ENCODE results near the gene ZNF830.

The ZNF830 gene

DNA sequence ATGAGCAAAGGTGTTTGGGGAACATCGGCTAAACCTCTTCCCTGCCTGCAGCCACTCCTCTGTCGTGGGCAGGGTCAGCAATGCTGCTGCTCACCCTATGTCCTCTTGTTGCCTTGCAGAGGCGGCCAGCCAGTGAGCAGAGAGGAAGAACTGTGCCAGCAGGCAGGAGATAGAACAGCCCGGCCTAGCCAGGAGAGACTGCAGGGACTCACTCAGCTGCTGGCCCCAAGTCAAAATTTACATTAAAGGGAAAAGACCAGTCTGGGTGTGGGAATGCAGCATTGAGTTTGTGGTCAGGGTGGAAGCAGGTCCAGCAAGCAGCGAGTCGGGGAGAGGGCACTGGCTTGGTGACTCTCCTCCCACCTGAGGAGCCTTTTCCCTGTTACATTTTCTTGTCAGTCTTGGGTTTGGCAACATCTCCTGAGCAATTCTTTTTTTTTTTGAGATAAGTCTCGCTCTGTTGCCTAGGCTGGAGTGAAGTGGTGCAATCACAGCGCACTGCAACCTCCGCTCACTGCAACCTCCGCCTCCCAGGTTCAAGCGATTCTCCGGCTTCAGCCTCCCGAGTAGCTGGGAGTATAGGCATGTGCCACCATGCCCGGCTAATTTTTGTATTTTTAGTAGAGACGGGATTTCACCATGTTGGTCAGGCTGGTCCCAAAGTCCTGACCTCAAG, 41.7 kb downstream of the ZNF830 start:
- TF ChIP-seq GATA2 (IDR thresholded peaks at IDR 0.05; ENCODE audit: low read depth, low read length) (no peak), GATA3 (IDR thresholded peaks at IDR 0.05; ENCODE audit: low read depth, low read length) (no peak)

DNA sequence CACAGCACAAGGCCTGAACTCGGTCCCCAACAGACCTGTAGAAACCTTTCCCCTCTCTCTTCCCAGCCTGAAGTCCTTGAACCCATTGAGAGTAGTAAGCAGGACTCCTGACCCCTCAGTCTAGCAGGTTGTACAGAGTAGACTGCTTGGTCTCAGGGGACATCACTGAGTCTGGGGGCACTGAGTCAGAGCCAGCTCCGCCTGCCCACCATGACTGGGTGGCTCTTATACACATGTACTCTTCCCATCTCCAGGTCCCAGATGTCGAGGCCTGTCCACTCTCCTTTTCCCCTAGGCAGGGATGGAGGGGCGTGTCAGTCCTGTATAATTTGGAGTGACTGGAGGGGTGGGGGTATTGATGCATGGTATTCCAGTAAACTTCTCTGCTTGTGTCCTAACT, 42.4 kb downstream of the ZNF830 start:
- TF ChIP-seq GATA3 (IDR thresholded peaks at IDR 0.05; ENCODE audit: low read depth, low read length) (no peak), GATA2 (IDR thresholded peaks at IDR 0.05; ENCODE audit: low read depth, low read length) (no peak)

DNA sequence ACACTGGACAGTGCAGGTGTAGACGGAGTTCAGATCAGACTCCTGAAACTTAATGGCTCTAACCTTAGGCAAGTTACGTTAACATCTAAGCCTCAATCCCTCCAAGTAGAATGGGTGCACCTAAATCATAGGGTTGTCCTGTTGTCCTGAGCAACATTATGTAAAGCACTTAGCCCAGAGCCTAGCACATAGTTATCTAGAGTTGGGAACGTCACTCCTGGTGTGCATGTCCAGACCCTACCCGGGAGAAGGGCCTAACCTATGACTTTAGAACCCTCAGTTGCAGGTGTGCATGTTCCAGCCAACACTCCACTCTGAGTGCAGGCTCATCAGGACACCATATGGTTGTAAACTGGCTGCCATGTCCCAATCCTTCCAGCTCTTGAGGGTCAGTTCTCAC, 45.0 kb downstream of the ZNF830 start:
- TF ChIP-seq GATA3 (IDR thresholded peaks at IDR 0.05; ENCODE audit: low read depth, low read length), result no peak
- no peak for TF ChIP-seq GATA2 (IDR thresholded peaks at IDR 0.05; ENCODE audit: low read depth, low read length)

DNA sequence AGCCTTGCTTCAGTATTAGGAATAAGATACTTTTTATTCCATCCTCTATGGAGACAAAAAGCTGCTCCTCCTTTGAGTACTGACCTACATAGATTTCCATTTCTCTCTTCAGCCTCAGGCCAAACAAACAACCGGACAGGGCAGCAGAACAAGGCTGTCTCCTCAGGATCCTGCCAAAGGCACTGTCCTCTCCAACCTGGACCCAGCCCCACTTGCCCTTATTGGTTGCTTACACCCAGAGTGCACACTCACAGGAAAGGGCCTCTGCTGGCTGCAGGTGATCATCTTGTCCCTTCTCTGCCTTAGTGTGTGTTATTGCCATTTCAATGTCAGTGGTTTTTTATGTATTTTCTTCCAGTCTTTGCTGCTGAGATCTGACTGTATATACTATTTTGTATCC, 45.6 kb downstream of the ZNF830 start:
- TF ChIP-seq GATA2 (IDR thresholded peaks at IDR 0.05; ENCODE audit: low read depth, low read length), result no peak

DNA sequence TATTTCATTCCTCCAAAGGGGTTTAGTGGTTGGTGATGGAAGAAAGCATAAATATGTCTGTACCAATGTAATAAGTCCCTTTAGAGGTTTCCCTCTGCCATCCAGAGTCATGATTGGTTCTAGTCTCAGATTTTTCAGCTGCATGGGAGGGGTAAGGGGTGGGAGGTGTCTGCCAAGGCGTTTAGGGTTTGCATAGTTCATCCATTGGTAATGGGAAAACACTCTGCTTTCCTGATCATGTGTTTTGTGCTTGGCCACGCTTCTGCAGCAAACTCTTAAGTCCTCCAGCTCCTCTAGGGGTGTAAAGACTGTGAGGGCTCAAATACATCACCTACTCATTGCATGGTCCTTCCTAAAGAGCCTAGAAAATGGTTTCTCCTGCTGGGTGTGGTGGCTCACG, 48.8 kb downstream of the ZNF830 start:
- no peak for TF ChIP-seq GATA3 (IDR thresholded peaks at IDR 0.05; ENCODE audit: low read depth, low read length)
- TF ChIP-seq GATA2 (IDR thresholded peaks at IDR 0.05; ENCODE audit: low read depth, low read length), result no peak

DNA sequence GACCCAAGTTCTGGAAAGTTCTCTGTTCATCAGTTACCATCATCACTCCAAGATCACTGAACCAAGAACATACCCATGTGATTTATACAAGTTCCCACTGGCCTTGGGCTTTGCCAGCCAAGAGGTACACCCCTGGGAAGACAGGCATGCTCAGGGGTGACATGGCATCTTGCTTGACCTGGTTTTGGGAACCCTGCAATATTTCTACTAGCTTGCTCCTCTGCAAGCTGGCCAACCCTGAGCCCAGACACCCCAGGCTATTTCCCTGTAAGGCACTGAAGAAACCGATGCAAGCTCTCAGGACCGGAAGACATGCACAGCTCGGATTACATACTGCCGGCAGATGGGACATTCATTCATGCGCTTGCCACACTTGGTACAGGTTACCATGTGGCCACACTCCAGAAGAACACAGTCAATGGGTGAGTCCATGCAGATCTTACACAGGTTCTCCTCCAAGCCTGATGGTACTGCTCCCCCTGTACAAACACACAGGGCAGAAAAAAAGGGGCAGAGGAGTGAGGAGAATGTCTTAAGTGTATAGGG, 50.4 kb downstream of the ZNF830 start:
- no peak for TF ChIP-seq GATA3 (IDR thresholded peaks at IDR 0.05; ENCODE audit: low read depth, low read length)
- TF ChIP-seq GATA2 (IDR thresholded peaks at IDR 0.05; ENCODE audit: low read depth, low read length), result no peak

Data from SH-SY5Y (cell line).